Smooth muscle cell of the pulmonary artery (primary cell): ENCODE data around the gene SCTR. TPM values are rescaled to one million over a fixed set of nuclear protein-coding genes. Genes with fewer than 3 reads are reported as not detected.

Experiments
- total RNA-seq: library from RNA; depleted of rRNA; stranded (reverse); fragments of >200 nt; gene quantifications from 2 replicates; pipeline ENCODE4 v1.2.3, GENCODE V29; 2014

SCTR gene
- total RNA-seq = not detected in 2 replicates

DNA sequence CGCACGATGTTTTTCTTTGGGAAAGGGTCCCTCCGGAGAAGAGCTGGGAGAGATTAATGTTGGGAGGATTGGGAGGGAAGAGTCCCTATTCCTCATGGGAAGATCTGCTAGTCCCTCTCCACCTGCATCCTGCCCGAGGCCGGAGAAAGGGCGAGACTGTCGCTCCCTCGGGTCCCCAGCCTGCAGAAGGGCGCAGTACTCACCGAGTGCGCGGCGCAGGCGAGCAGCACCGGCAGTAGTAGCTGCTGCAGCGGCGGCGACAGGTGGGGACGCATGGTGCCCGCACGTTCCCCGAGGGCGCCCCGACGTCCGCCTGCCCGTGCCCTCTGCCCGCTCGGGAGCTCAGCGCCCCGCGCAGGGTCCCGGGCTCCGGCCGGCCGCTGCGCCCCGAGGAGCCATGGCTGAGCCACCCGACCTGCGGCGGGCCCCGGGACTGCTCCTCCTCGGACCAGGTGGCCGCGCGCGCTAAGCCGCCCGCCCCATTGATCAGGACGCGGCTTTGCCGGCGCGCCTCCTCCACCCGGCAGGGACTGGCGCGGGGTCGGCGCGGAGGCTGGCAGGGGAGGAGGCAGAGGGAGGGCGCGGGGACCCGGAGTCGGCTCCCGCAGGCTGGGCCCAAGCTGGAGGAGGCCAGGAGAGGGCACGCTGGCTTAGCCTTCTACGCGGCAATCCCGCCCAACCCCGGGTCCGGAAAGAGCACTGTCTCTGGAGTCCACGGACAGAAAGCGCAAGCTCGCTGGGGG, at the start of gene SCTR:
SCTR (minus strand) TSS at position 532 of the 743 bp plus-strand sequence; CDS start at position 275, 257 bp downstream.

GRCh38 chr2:119544075-119544938, 20.0 kb upstream of the SCTR start, which contains the start of gene CFAP221:
CFAP221 (plus strand) TSS chr2:119544449; CDS start chr2:119546132, 1,683 bp downstream.

GRCh38 chr2:119431155-119431975, 92.9 kb downstream of the SCTR start, which contains the start of gene TMEM37:
TMEM37 (plus strand) TSS chr2:119431854; CDS start chr2:119431904, 50 bp downstream.

Other genes starting within 250 kb of the SCTR start
- gene C2orf76, start 157.6 kb downstream of the SCTR start, total RNA-seq = 7.0 and 8.8 TPM in 2 replicates
- gene DBI, start 157.5 kb downstream of the SCTR start, total RNA-seq = 45.1 and 52.4 TPM in 2 replicates
- gene TMEM37, start 92.6 kb downstream of the SCTR start, total RNA-seq = 0.10 TPM in 1 of 2 replicates, not detected in the other
- 0.07 and 0.13 TPM in 2 replicates for gene CFAP221, start 20.0 kb upstream of the SCTR start, total RNA-seq
- 5.5 and 6.6 TPM in 2 replicates for gene TMEM177, start 154.7 kb upstream of the SCTR start, total RNA-seq
- 28.0 and 39.3 TPM in 2 replicates for gene PTPN4, start 235.4 kb upstream of the SCTR start, total RNA-seq